DND-41 (cell line): ENCODE measurements around the gene TUBB.
A peak's percentile ranks its signal among the peaks of the same experiment; 100 is the strongest.

ENCODE experiments used
- ATAC-seq: fragments of 200-7000 bp; cut with Tn5 transposase; 3 replicates; pipeline ENCODE4 v1.9.1; 2021; ENCODE audit warnings: low read depth; ENCODE audit not compliant: insufficient read depth
- DNase-seq: peaks from one replicate; pipeline ENCODE4 v3.0.0-alpha.2; 2020
- H2AFZ ChIP-seq: 2 replicates; pipeline ENCODE4 v1.6.0; 2012; ENCODE audit warnings: low read depth, low read length
- H3K27ac ChIP-seq: 2 replicates; pipeline ENCODE4 v1.5.1; 2012; ENCODE audit warnings: low read length, inconsistent platforms
- H3K27me3 ChIP-seq: fragments of 200-600 bp; sonication (generic); 2 replicates; pipeline ENCODE4 v1.6.0; 2012; ENCODE audit warnings: low read length, mild to moderate bottlenecking, inconsistent platforms; ENCODE audit not compliant: insufficient read depth, poor library complexity
- H3K36me3 ChIP-seq: 2 replicates; pipeline ENCODE4 v1.5.1; 2012; ENCODE audit warnings: low read length, inconsistent platforms; ENCODE audit not compliant: insufficient read depth
- H3K4me1 ChIP-seq: 2 replicates; pipeline ENCODE4 v1.5.1; 2012; ENCODE audit warnings: mild to moderate bottlenecking, low read length; ENCODE audit not compliant: insufficient read depth
- H3K4me2 ChIP-seq: 2 replicates; pipeline ENCODE4 v1.6.0; 2012; ENCODE audit warnings: mild to moderate bottlenecking, moderate library complexity, low read length, inconsistent platforms; ENCODE audit not compliant: insufficient read depth
- H3K4me3 ChIP-seq, 2 experiments: fragments of 200-600 bp in 1 of 2; shearing (Covaris generic) in 1 of 2; 2 replicates each; pipeline ENCODE4 v1.5.1; 2012 to 2016; ENCODE audit warnings: inconsistent platforms in 2 of 2, low read length in 2 of 2, mild to moderate bottlenecking in 2 of 2, low read depth in 1 of 2, moderate library complexity in 1 of 2
- H3K79me2 ChIP-seq: 2 replicates; pipeline ENCODE4 v1.6.0; 2012; ENCODE audit warnings: low read length, inconsistent platforms; ENCODE audit not compliant: insufficient read depth
- H3K9ac ChIP-seq: 2 replicates; pipeline ENCODE4 v1.6.0; 2012; ENCODE audit warnings: low read depth, mild to moderate bottlenecking, inconsistent platforms, low read length, moderate library complexity
- H3K9me3 ChIP-seq: 2 replicates; pipeline ENCODE4 v1.5.1; 2012; ENCODE audit warnings: low read length, moderate library complexity, mild to moderate bottlenecking, inconsistent platforms; ENCODE audit not compliant: insufficient read depth, severe bottlenecking
- H4K20me1 ChIP-seq: 2 replicates; pipeline ENCODE4 v1.6.0; 2012; ENCODE audit warnings: low read length; ENCODE audit not compliant: insufficient read depth
- CTCF ChIP-seq: IDR thresholded peaks from 2 replicates; pipeline ENCODE4 v1.5.1; 2012; ENCODE audit warnings: borderline replicate concordance, low read length, moderate library complexity, mild to moderate bottlenecking; ENCODE audit not compliant: poor library complexity, severe bottlenecking; ENCODE audit errors: extremely low read depth
- EZH2 ChIP-seq: IDR thresholded peaks from 3 replicates; pipeline ENCODE4 v1.6.1; 2012; ENCODE audit warnings: borderline replicate concordance, low read depth, mild to moderate bottlenecking, moderate library complexity, low read length, inconsistent platforms; ENCODE audit not compliant: severe bottlenecking

TUBB gene

GRCh38 chr6:30768634-30769087 is 48.5 kb downstream of the TUBB start:
- Histone ChIP-seq H3K36me3 (no peaks in the 10 kb centered on the region), H3K9ac (peak overlapping the region; percentile 8; the same call in 1 of the 2 replicates), H4K20me1 (no peaks in the 10 kb centered on the region), H3K4me3 (peak overlapping the region in 1 of 2 experiments; percentile 11; a peak in 1 of 4 replicates), H3K4me1 (peaks cover 36% of the 10 kb centered on the region), H3K27me3 (no peaks in the 10 kb centered on the region), H3K79me2 (no peaks in the 10 kb centered on the region), H3K9me3 (no peaks in the 10 kb centered on the region), H3K27ac (peak overlapping the region; percentile 62), H2AFZ (no peak overlapping the region), H3K4me2 (peak overlapping the region; percentile 50)
- TF ChIP-seq EZH2 (no peak), CTCF (no peak)
- DNase-seq (no peak), ATAC-seq (peak; percentile 13; the same call in 1 of the 3 replicates)

GRCh38 chr6:30769088-30769852 is 49.1 kb downstream of the TUBB start:
- H3K36me3 ChIP-seq, result no peaks in the 10 kb centered on the region
- H3K27ac ChIP-seq, result peak overlapping the region; percentile 62
- no peaks in the 10 kb centered on the region for H4K20me1 ChIP-seq
- no peaks in the 10 kb centered on the region for H3K79me2 ChIP-seq
- no peaks in the 10 kb centered on the region for H3K27me3 ChIP-seq
- H3K9me3 ChIP-seq, result no peaks in the 10 kb centered on the region
- H3K9ac ChIP-seq, result peak overlapping the region; percentile 8; the same call in 1 of the 2 replicates
- TF ChIP-seq CTCF (no peak), EZH2 (no peak)
- DNase-seq (peak; percentile 85), ATAC-seq (peak; percentile 85)
- H3K4me2 ChIP-seq, result peak overlapping the region; percentile 50
- no peak overlapping the region for H2AFZ ChIP-seq
- H3K4me3 ChIP-seq, result peak overlapping the region in 1 of 2 experiments; percentile 11; a peak in 1 of 4 replicates
- peaks cover 30% of the 10 kb centered on the region for H3K4me1 ChIP-seq

GRCh38 chr6:30769853-30770524 is 49.8 kb downstream of the TUBB start:
- Histone ChIP-seq H3K79me2 (no peaks in the 10 kb centered on the region), H3K4me3 (no peak overlapping the region), H3K27ac (0 out of 2 replicates have a peak overlapping the region, but pooled peaks have one; percentile 62), H3K27me3 (no peaks in the 10 kb centered on the region), H2AFZ (no peak overlapping the region), H3K4me2 (peak overlapping the region; percentile 50; the same call in 1 of the 2 replicates), H3K4me1 (peaks cover 28% of the 10 kb centered on the region), H3K9me3 (no peaks in the 10 kb centered on the region), H4K20me1 (no peaks in the 10 kb centered on the region), H3K9ac (no peak overlapping the region), H3K36me3 (no peaks in the 10 kb centered on the region)
- TF ChIP-seq CTCF (no peak), EZH2 (no peak)
- DNase-seq (no peak), ATAC-seq (no peak)
